Thyroid gland (tissue), 4 donors: Measurements from ENCODE around the gene RAD54L2. TPM values are rescaled to one million over a fixed set of nuclear protein-coding genes. Genes with fewer than 3 reads are reported as not detected.
"Not testable (repeated sequence)": the region's sequence is repeated elsewhere in the genome, so short reads cannot be mapped to it uniquely, and the experiment has no call there.

ENCODE experiments used
- DNase-seq, 2 donors: peaks; one replicate each; pipeline ENCODE4 v3.0.0-alpha.2; 2019
- H3K27ac ChIP-seq, 3 donors: fragments of 200-600 bp; sonication (generic); 1 replicate in 2 of 3; 2 replicates in 1 of 3; pipeline ENCODE4 v1.5.1; 2016 to 2019; ENCODE audit warnings: mild to moderate bottlenecking in 1 of 3, moderate library complexity in 1 of 3
- H3K27me3 ChIP-seq: fragments of 200-600 bp; sonication (generic); one replicate; pipeline ENCODE4 v1.5.1; 2019
- H3K36me3 ChIP-seq, 2 donors: fragments of 200-600 bp; sonication (generic); one replicate each; pipeline ENCODE4 v1.5.1; 2016 to 2019
- H3K4me1 ChIP-seq, 2 donors: fragments of 200-600 bp; sonication (generic); one replicate each; pipeline ENCODE4 v1.5.1; 2017 to 2019
- H3K4me3 ChIP-seq, 3 donors: fragments of 200-600 bp; sonication (generic); replicated peaks in 1 of 3; 1 replicate in 2 of 3; 2 replicates in 1 of 3; pipeline ENCODE4 v1.5.1; 2016; ENCODE audit warnings: mild to moderate bottlenecking in 1 of 3
- H3K9me3 ChIP-seq: fragments of 200-600 bp; sonication (generic); one replicate; pipeline ENCODE4 v1.5.1; 2017
- CTCF ChIP-seq, 6 experiments: fragments of 200-600 bp in 3 of 6; fragments of 450-650 bp in 3 of 6; sonication (generic) in 3 of 6; IDR thresholded peaks; one replicate each; pipeline ENCODE4 v1.5.1; 2016 to 2019; ENCODE audit warnings: antibody characterized with exemption in 6 of 6, mild to moderate bottlenecking in 2 of 6, inconsistent platforms in 1 of 6, moderate library complexity in 1 of 6
- POLR2A ChIP-seq, 2 donors: fragments of 450-650 bp; IDR thresholded peaks; one replicate each; pipeline ENCODE4 v1.6.1; 2017; ENCODE audit warnings: antibody characterized with exemption in 2 of 2, mild to moderate bottlenecking in 2 of 2, moderate library complexity in 1 of 2
- WGBS, 2 donors: methylation state at CpG; one replicate each; pipeline ENCODE4 v1.1.5; 2017; 5-methylcytosine and 5-hydroxymethylcytosine counted together
- intact Hi-C: fragments of 100-400 bp; cut with DNase I; formaldehyde crosslinking; loops from one replicate; pipeline ENCODE4 v1.15.1; 2023
- total RNA-seq, 4 donors: library from RNA; depleted of rRNA; stranded (reverse); fragments of >200 nt; gene quantifications; one replicate each; pipeline ENCODE4 v1.2.3, GENCODE V29; 2016

RAD54L2 gene
- total RNA-seq, 4 donors from 2014 or later = 17.8 to 41.6 (median 22.6) TPM

- Histone ChIP-seq H3K9me3 (no peaks in the 10 kb centered on the region), H3K36me3 (no peaks in the 10 kb centered on the region), H3K27ac (no peak overlapping the region), H3K27me3 (no peaks in the 10 kb centered on the region), H3K4me3 (no peak overlapping the region), H3K4me1 (peaks cover 0 to 14% of the 10 kb centered on the region in 2 donors)
- WGBS, 2 donors = 47 to 58% methylated on average over 4 of the region's 4 CpGs
- DNase-seq = peak; percentile 14 to 16
- intact Hi-C loops = no loop called here
- TF ChIP-seq CTCF (IDR thresholded peaks at IDR 0.05) (no peak), POLR2A (IDR thresholded peaks at IDR 0.05) (no peak)
Measured at GRCh38 chr3:51559411-51559888, 20.9 kb downstream of the RAD54L2 start.

GRCh38 chr3:51559961-51560360, 21.4 kb downstream of the RAD54L2 start:
- Histone ChIP-seq H3K27me3 (no peaks in the 10 kb centered on the region), H3K36me3 (no peaks in the 10 kb centered on the region), H3K27ac (no peak overlapping the region), H3K4me1 (peaks cover 0 to 14% of the 10 kb centered on the region in 2 donors), H3K9me3 (no peaks in the 10 kb centered on the region), H3K4me3 (no peak overlapping the region)
- TF ChIP-seq CTCF (IDR thresholded peaks at IDR 0.05) (no peak), POLR2A (IDR thresholded peaks at IDR 0.05) (no peak)
- intact Hi-C loops = no loop called here
- DNase-seq = no peak

- H3K36me3 ChIP-seq, DNase-seq, H3K27me3 ChIP-seq, intact Hi-C loops, H3K9me3 ChIP-seq, H3K4me3 ChIP-seq, H3K27ac ChIP-seq: not testable (repeated sequence)
- 96 to 100% methylated on average over 4 of the region's 4 CpGs for WGBS, 2 donors
- peaks cover 0 to 23% of the 10 kb centered on the region in 2 donors for H3K4me1 ChIP-seq
Measured at GRCh38 chr3:51562403-51562802, 23.9 kb downstream of the RAD54L2 start.

- Histone ChIP-seq H3K27me3 (no peaks in the 10 kb centered on the region), H3K4me3 (no peak overlapping the region), H3K27ac (peak overlapping the region; percentile 13 to 59 (median 30)), H3K9me3 (no peaks in the 10 kb centered on the region), H3K4me1 (peaks cover 8 to 21% of the 10 kb centered on the region in 2 donors), H3K36me3 (no peaks in the 10 kb centered on the region)
- peak; percentile 8 to 18 for DNase-seq
- intact Hi-C loops = no loop called here
- WGBS, 2 donors = 46 to 53% methylated on average over 2 of the region's 2 CpGs
- TF ChIP-seq CTCF (IDR thresholded peaks at IDR 0.05) = no peak
- TF ChIP-seq POLR2A (IDR thresholded peaks at IDR 0.05) = no peak
Measured at GRCh38 chr3:51568036-51568435, 29.5 kb downstream of the RAD54L2 start.

GRCh38 chr3:51568996-51569395, 30.5 kb downstream of the RAD54L2 start:
- peak overlapping the region in 1 of 3 donors; percentile 59 for H3K27ac ChIP-seq
- H3K4me3 ChIP-seq = no peak overlapping the region
- TF ChIP-seq CTCF (IDR thresholded peaks at IDR 0.05) = no peak
- no peak for TF ChIP-seq POLR2A (IDR thresholded peaks at IDR 0.05)
- no peaks in the 10 kb centered on the region for H3K36me3 ChIP-seq
- no peak for DNase-seq
- no peaks in the 10 kb centered on the region for H3K9me3 ChIP-seq
- intact Hi-C loops = no loop called here
- H3K4me1 ChIP-seq = peaks cover 8 to 21% of the 10 kb centered on the region in 2 donors
- H3K27me3 ChIP-seq = no peaks in the 10 kb centered on the region

- intact Hi-C loops = no loop called here
- no peak for DNase-seq
- Histone ChIP-seq H3K4me3 (no peak overlapping the region), H3K27me3 (no peaks in the 10 kb centered on the region), H3K27ac (no peak overlapping the region), H3K36me3 (no peaks in the 10 kb centered on the region), H3K4me1 (no peaks in the 10 kb centered on the region), H3K9me3 (no peaks in the 10 kb centered on the region)
- TF ChIP-seq CTCF (IDR thresholded peaks at IDR 0.05) (no peak), POLR2A (IDR thresholded peaks at IDR 0.05) (no peak)
- 93 to 94% methylated on average over 4 of the region's 4 CpGs for WGBS, 2 donors
Measured at GRCh38 chr3:51578238-51578637, 39.7 kb downstream of the RAD54L2 start.
